Left ventricle myocardium superior (tissue), 1 donor: ENCODE results near the gene RPL23. TPM values are rescaled to one million over a fixed set of nuclear protein-coding genes. Genes with fewer than 3 reads are reported as not detected.

Experiments used
- ATAC-seq: fragments of 200-7000 bp; cut with Tn5 transposase; one replicate; pipeline ENCODE4 v1.9.1; 2020; ENCODE audit warnings: mild to moderate bottlenecking, moderate library complexity
- DNase-seq: peaks from one replicate; pipeline ENCODE4 v3.0.0-alpha.2; 2020
- intact Hi-C: fragments of 100-400 bp; cut with micrococcal nuclease; formaldehyde crosslinking; loops from one replicate; pipeline ENCODE4 v1.11.0; 2022
- microRNA-seq: library from miRNA; unstranded; fragments of <30 nt; microRNA quantifications from one replicate; pipeline ENCODE4 v1.2.0, GENCODE V29; 2020; ENCODE audit warnings: borderline number of aligned reads
- total RNA-seq: library from RNA; stranded (reverse); fragmentation: NEBNext Ultra II Directional; extraction: Animal tissue kit (Norgen Biotek cat#: 25700); gene quantifications from one replicate; pipeline ENCODE4 v1.2.1, GENCODE V29; 2021
- donor health status: DM: no; HTN: yes; CAD: no; lungs with severe emphysema.

The RPL23 gene
- total RNA-seq, 1 donor from 2014 or later: 799 TPM

DNA sequence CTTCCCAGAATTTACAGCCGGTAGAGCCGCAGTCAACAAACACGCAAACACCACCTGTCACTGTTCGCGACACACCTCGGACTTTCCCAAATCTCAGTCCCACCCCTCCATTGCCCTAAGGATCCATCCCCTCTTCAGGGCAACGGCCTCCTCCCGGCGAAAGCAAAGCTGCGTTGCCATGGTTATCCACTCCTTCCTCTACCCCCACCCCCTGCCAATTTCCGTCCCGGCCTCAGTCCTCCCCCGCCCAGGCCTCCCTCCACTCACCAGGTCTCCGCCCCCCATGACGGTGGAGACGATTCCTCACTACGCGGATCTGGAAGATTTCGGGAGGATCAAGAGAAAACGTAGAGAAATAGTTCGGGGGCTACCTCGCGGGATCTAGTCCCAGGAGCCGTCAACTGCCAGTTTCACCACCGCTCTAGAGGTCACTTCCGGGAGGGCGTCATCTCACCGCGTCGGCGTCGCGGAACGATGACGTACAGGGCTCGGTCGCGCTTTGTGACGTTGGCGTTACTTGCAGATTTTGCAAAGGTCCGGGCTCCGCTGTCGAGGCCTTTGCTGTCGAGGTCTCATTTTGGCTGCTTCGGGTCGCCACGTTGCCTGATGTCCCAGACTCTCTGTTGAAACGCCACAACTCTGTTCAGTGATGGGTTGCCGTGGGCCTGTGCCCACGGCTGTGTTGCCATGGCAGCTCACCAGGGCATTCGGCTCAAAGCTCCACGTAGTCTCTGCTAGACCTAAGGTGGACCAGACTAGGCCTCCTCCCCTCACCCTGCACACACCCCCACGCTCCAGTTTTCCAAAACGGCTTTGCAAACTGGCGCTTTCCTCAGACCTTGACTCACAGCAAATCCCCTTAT, 28.4 kb downstream of the RPL23 start, which contains the start of gene CWC25:
TSS of gene CWC25 (minus strand) at position 423 of the 863 bp plus-strand sequence. CDS start at position 285, 138 bp downstream.
- ATAC-seq (peak; percentile 95), DNase-seq (peak; percentile 96)
- intact Hi-C loops: no loop called here

DNA sequence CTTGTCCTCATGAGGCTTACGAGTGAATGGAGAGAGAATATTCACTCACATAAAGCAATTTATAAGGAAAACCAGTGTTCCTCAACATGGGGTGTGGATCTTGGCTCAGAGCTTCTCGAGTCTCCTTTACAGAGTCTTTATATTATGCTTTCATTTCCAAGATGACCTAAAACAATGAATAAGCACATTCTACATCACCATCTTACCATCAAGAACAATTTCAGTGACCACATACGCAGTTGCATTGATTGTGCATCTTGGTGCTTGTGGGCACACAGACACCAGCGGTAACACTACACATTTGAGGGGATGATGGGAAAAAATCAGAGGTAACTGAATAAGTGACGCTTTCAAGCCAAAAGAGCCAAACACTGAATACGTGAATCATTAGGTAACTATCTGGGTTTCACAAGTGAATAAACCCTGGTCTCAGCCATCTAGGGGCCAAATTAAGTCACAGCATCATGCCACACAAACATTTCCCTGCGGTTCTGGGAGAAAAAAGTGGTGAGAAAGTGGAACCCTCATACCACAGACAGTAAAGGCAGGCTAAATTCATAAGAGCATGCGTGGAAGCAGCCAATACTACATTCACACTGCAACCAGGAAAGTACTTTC, 37.8 kb downstream of the RPL23 start:
- no peak for ATAC-seq
- intact Hi-C loops: no loop called here
- DNase-seq: no peak

DNA sequence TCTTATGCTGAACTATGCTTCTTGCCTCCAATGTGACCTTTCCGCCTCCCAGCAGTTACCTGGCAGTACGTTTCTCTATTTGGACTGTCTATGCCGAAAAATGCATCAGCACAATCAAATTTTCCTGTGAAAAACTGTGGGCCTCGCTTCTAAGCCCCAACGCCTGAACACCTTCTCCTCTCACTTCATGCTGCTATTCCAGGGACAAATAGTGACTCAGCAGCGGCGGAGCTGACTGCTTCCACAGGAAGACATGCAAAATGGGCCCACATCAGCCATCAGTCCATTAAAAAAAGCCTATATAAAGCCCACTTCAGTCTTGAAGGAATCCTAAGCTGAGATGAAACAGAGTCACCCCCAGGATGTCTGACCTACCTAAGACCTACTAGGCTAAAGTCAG, 43.7 kb downstream of the RPL23 start:
- ATAC-seq (no peak), DNase-seq (no peak)
- intact Hi-C loops: no loop called here

DNA sequence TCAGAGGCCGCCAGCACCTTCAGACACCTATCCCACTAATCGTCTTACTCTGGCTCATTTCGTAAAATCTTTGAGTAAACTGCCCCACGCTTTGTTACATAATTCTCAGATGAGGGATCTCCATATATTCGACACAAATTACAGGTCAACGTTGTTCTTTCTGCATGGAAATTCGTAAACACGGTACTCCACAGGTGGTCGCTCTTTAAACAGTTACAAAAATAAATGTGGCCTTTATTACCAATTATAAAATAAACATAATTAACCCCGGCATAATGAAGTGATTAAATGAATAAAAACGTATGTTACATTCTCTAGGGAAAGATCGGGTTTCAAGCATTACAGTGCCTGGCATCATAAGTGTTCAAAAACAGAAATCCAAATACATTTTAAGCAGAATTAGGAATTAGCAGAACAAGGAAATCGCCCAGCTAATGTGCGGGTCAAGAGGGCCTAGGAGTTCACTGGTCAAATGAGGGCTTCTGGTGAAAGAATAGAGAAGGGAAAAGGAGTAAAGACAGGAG, 53.2 kb downstream of the RPL23 start:
- intact Hi-C loops: no loop called here

DNA sequence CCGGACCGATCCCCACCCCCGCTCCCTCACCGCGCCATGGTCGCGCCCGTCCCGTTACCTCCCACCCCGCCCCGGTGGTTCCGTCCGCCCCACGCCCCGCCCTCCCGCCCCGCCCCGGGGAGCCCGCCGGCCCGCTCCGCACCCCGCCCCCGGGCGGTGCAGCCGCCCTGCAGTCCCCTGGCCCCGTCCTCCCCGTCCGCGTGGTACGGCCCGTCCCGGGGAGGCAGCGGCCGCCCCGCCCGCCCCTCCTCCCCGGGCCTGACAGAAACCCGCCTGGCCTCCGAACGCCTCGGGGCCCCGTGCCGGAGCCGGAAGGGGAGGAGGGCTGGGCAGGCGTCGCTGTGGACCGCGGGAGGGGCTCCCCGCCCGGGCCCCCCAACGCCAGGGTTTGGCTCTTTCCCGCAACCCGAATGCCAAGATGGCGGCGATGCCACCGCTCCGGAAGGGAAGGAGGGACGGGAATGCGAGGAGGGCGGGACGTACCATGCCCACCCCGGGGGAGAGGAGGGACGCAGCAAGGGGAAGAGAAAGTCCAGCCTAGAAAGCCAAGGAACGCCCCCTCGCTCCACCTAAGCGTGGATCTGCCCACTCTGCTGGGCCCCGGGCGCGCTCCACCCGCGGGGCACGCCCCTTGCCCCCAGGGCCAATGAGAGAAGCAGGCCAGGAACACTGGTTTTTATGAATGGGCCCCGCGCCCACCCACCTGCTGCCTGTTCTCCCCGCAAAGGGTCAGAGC, 53.9 kb downstream of the RPL23 start, which contains the start of gene PIP4K2B:
TSS of gene PIP4K2B (minus strand) at position 56 of the 736 bp plus-strand sequence. CDS start 132 bp downstream, outside the sequence.
- peak; percentile 97 for DNase-seq
- ATAC-seq: peak; percentile 95
- intact Hi-C loops: no loop called here

More for the DNA sequence above, 53.2 kb downstream of the RPL23 start:
- no peak for DNase-seq
- no peak for ATAC-seq

DNA sequence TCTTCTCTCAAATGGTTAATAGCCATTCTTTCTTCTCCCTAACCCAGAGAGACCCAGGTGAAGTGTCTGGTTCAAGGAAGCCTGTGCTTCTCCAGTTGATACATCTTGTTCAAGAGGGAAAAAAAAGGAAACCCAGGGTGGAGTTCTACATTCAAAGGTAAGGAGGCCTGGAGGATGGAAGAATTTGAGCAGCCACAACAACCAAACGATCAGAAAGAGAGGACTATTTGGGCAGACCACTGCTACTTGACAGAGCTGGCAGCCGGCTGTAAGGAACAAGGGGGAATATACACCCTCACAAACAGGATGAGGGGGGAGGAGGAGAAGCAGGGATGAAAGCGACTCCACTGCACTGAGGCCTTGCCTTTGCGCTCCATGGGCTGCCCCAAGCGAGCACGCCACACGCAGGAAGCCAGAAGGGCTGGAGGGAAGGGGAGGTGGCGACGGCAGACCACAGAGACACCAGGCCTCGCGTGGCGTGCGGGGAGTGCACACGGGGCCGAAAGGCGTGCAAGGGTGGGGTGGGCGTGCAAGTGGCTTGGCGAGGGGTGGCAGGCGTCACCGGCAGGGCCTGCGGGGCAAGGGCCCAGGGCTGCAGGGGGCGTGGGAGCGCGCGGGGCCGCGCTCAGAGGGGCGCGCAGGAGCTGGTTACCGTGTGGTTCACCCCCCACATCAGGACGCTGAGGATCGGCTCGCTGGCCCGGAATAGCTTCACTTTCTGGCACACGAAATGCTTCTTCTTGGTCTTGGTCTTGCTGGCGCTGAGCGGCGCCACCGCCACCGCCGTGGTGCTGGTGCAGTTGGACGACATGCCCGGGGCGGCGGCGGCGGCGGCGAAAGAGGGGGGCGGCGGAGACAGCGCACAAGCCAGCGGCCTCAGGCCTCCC, 54.7 kb downstream of the RPL23 start:
- DNase-seq: peak; percentile 67
- peak; percentile 50 for ATAC-seq
- intact Hi-C loops: no loop called here

Small RNA genes lying within 50 kb of the gene (microRNA-seq; reads per million reads assigned to microRNA genes)
- not detected for gene MIR4727

Other genes starting within 250 kb of the RPL23 start
- gene SRCIN1, start 247.8 kb downstream of the RPL23 start, total RNA-seq: 1.4 TPM
- gene EPOP, start 178.8 kb downstream of the RPL23 start, total RNA-seq: 0.57 TPM
- 88.0 TPM for gene MLLT6, start 148.4 kb downstream of the RPL23 start, total RNA-seq
- 87.9 TPM for gene CISD3, start 123.4 kb downstream of the RPL23 start, total RNA-seq
- gene PCGF2, start 105.4 kb downstream of the RPL23 start, total RNA-seq: 23.8 TPM
- gene PSMB3, start 101.0 kb downstream of the RPL23 start, total RNA-seq: 167 TPM
- 42.3 TPM for gene PIP4K2B, start 54.2 kb downstream of the RPL23 start, total RNA-seq
- gene CWC25, start 28.4 kb downstream of the RPL23 start, total RNA-seq: 10.0 TPM
- 28.4 TPM for gene LASP1, start 16.3 kb upstream of the RPL23 start, total RNA-seq
- not detected for gene FBXO47, start 113.7 kb upstream of the RPL23 start, total RNA-seq